HepG2 (cell line): Measurements from ENCODE around the gene CD300LF. TPM values are rescaled to one million over a fixed set of nuclear protein-coding genes. Genes with fewer than 3 reads are reported as not detected.

ENCODE experiments used
- CENPBD1 ChIP-seq: sonication (generic); formaldehyde crosslinking; IDR thresholded peaks from 2 replicates; pipeline ENCODE4 v1.8.0; 2022; ENCODE audit warnings: missing genetic modification reagents, low read depth, mild to moderate bottlenecking, borderline replicate concordance
- ESRRA ChIP-seq: sonication (generic); formaldehyde crosslinking; IDR thresholded peaks from 2 replicates; pipeline ENCODE4 v1.5.1; 2020; ENCODE audit warnings: mild to moderate bottlenecking, low read depth, missing genetic modification reagents
- FOXA3 ChIP-seq: IDR thresholded peaks from 2 replicates; pipeline ENCODE4 v1.6.1; 2016; ENCODE audit warnings: missing genetic modification reagents, missing compliant biosample characterization
- FOXC1 ChIP-seq: sonication (generic); formaldehyde crosslinking; IDR thresholded peaks from 2 replicates; pipeline ENCODE4 v1.8.0; 2022; ENCODE audit warnings: mild to moderate bottlenecking, missing genetic modification reagents, borderline replicate concordance
- HES4 ChIP-seq: sonication (generic); formaldehyde crosslinking; IDR thresholded peaks from 2 replicates; pipeline ENCODE4 v1.9.0; 2021; ENCODE audit warnings: mild to moderate bottlenecking, missing genetic modification reagents, borderline replicate concordance
- HNF4A ChIP-seq: sonication (generic); formaldehyde crosslinking; IDR thresholded peaks from 2 replicates; pipeline ENCODE4 v1.4.0; 2020; ENCODE audit warnings: missing genetic modification reagents
- MED13 ChIP-seq: sonication (generic); formaldehyde crosslinking; IDR thresholded peaks from 2 replicates; pipeline ENCODE4 v1.5.0; 2020; ENCODE audit warnings: missing genetic modification reagents
- NFIB ChIP-seq: sonication (generic); formaldehyde crosslinking; IDR thresholded peaks from 2 replicates; pipeline ENCODE4 v1.9.0; 2021; ENCODE audit warnings: missing genetic modification reagents, mild to moderate bottlenecking, borderline replicate concordance
- NPAS2 ChIP-seq: sonication (generic); formaldehyde crosslinking; IDR thresholded peaks from 2 replicates; pipeline ENCODE4 v1.8.0; 2022; ENCODE audit warnings: mild to moderate bottlenecking, missing genetic modification reagents, borderline replicate concordance
- NR2F2 ChIP-seq: IDR thresholded peaks from 2 replicates; pipeline ENCODE4 v1.6.1; 2012; ENCODE audit warnings: low read depth, inconsistent platforms, borderline replicate concordance
- PAWR ChIP-seq: sonication (generic); formaldehyde crosslinking; IDR thresholded peaks from 2 replicates; pipeline ENCODE4 v1.4.0; 2020; ENCODE audit warnings: missing genetic modification reagents, mild to moderate bottlenecking, borderline replicate concordance
- PHB2 ChIP-seq: fragments of 450-650 bp; IDR thresholded peaks from 2 replicates; pipeline ENCODE4 v1.6.1; 2018; ENCODE audit not compliant: partially characterized antibody
- RFXANK ChIP-seq: IDR thresholded peaks from 2 replicates; pipeline ENCODE4 v1.6.1; 2016
- SOX5 ChIP-seq: IDR thresholded peaks from 2 replicates; pipeline ENCODE4 v1.6.1; 2016; ENCODE audit warnings: borderline replicate concordance
- SRSF4 ChIP-seq: fragments of 200-400 bp; formaldehyde crosslinking; IDR thresholded peaks from one replicate; pipeline ENCODE4 v1.6.1; 2018; ENCODE audit warnings: mild to moderate bottlenecking, low read depth, low read length, moderate library complexity; ENCODE audit not compliant: poor library complexity, severe bottlenecking
- TCF7 ChIP-seq: sonication (generic); IDR thresholded peaks from 2 replicates; pipeline ENCODE4 v1.6.1; 2016; ENCODE audit warnings: antibody characterized with exemption, low read depth
- THAP8 ChIP-seq: sonication (generic); formaldehyde crosslinking; IDR thresholded peaks from 2 replicates; pipeline ENCODE4 v1.5.1; 2020; ENCODE audit warnings: missing genetic modification reagents, mild to moderate bottlenecking, borderline replicate concordance
- ZBTB21 ChIP-seq: sonication (generic); formaldehyde crosslinking; IDR thresholded peaks from 2 replicates; pipeline ENCODE4 v1.4.0; 2020; ENCODE audit warnings: missing genetic modification reagents
- ZBTB7A ChIP-seq: sonication (generic); formaldehyde crosslinking; IDR thresholded peaks from 2 replicates; pipeline ENCODE4 v1.8.0; 2022; ENCODE audit warnings: mild to moderate bottlenecking, missing genetic modification reagents
- ZC3H4 ChIP-seq: sonication (generic); formaldehyde crosslinking; IDR thresholded peaks from 2 replicates; pipeline ENCODE4 v1.4.0; 2020; ENCODE audit warnings: missing genetic modification reagents, borderline replicate concordance
- ZNF230 ChIP-seq: sonication (generic); formaldehyde crosslinking; IDR thresholded peaks from 2 replicates; pipeline ENCODE4 v1.4.0; 2020; ENCODE audit warnings: mild to moderate bottlenecking, missing genetic modification reagents
- ZNF275 ChIP-seq: sonication (generic); formaldehyde crosslinking; IDR thresholded peaks from 2 replicates; pipeline ENCODE4 v1.8.0; 2022; ENCODE audit warnings: missing genetic modification reagents, mild to moderate bottlenecking, inconsistent platforms, borderline replicate concordance
- ZNF543 ChIP-seq: sonication (generic); formaldehyde crosslinking; IDR thresholded peaks from 2 replicates; pipeline ENCODE4 v1.4.0; 2020; ENCODE audit warnings: mild to moderate bottlenecking, missing genetic modification reagents
- ZNF616 ChIP-seq: sonication (generic); formaldehyde crosslinking; IDR thresholded peaks from 2 replicates; pipeline ENCODE4 v1.5.0; 2020; ENCODE audit warnings: low read depth, mild to moderate bottlenecking, missing genetic modification reagents
- ZNF710 ChIP-seq: sonication (generic); formaldehyde crosslinking; IDR thresholded peaks from 2 replicates; pipeline ENCODE4 v1.5.0; 2020; ENCODE audit warnings: mild to moderate bottlenecking, missing genetic modification reagents, borderline replicate concordance
- ZNF841 ChIP-seq: sonication (generic); formaldehyde crosslinking; IDR thresholded peaks from 2 replicates; pipeline ENCODE4 v1.8.1; 2023; ENCODE audit warnings: missing genetic modification reagents, borderline replicate concordance
- ZSCAN12 ChIP-seq: sonication (generic); formaldehyde crosslinking; IDR thresholded peaks from 2 replicates; pipeline ENCODE4 v1.9.0; 2021; ENCODE audit warnings: mild to moderate bottlenecking, missing genetic modification reagents
- polyA plus RNA-seq, 8 experiments: library from polyadenylated mRNA; depleted of rRNA in 3 of 8; stranded (reverse) in 7 of 8; unstranded in 1 of 8; fragments of >200 nt; fragmentation: Illumina TruSeq in 4 of 8; extraction: Trizol in 4 of 8; gene quantifications; 2 replicates each; pipeline versions ENCODE4 v1.2.1 to v1.2.3, GENCODE V29; 2011 to 2016; ENCODE audit warnings: low read depth in 4 of 8, missing spikeins in 1 of 8, mixed read lengths in 1 of 8; ENCODE audit not compliant: insufficient read depth in 1 of 8
- total RNA-seq, 5 experiments: library from RNA; depleted of rRNA; stranded (reverse); fragments of >200 nt; fragmentation: Illumina TruSeq; extraction: Trizol; gene quantifications; 2 replicates each; pipeline ENCODE4 v1.2.3, GENCODE V29; 2016; ENCODE audit warnings: low read depth in 1 of 5

CD300LF gene
- total and polyA plus RNA-seq, 2 of the 13 experiments (the other 11 are each of a cell fraction or from before 2014, with no cell fraction given): not detected

GRCh38 chr17:74671031-74671771 lies 41.5 kb downstream of the CD300LF start (continued):
- TF ChIP-seq ZNF710 (CRISPR knock-in tag) (peak; percentile 98), HNF4A (peak; percentile 64), MED13 (CRISPR knock-in tag) (peak; percentile 100), ZNF841 (CRISPR knock-in tag) (peak; percentile 99), NPAS2 (peak; percentile 96), ZNF543 (peak; percentile 99), SOX5 (CRISPR knock-in tag) (peak; percentile 91), ZNF616 (peak; percentile 99), ESRRA (peak; percentile 94), ZBTB7A (peak; percentile 99), ZC3H4 (CRISPR knock-in tag) (peak; percentile 94; the same call in 1 of the 2 replicates), THAP8 (CRISPR knock-in tag) (peak; percentile 100), ZNF275 (CRISPR knock-in tag) (peak; percentile 100), ZSCAN12 (CRISPR knock-in tag) (peak; percentile 100), NR2F2 (no peak), PHB2 (no peak), TCF7 (no peak; the same call in 1 of the 2 replicates), SRSF4 (no peak), RFXANK (peak; percentile 97), PAWR (CRISPR knock-in tag) (peak; percentile 99), ZBTB21 (CRISPR knock-in tag) (peak; percentile 90), FOXC1 (CRISPR knock-in tag) (peak; percentile 100), NFIB (CRISPR knock-in tag) (peak; percentile 99), FOXA3 (CRISPR knock-in tag) (peak; percentile 87), ZNF230 (CRISPR knock-in tag) (peak; percentile 100), CENPBD1 (peak; percentile 100), HES4 (peak; percentile 100)
